ENCODE measurements around the gene TNS2. TPM values are rescaled to one million over a fixed set of nuclear protein-coding genes. Genes with fewer than 3 reads are reported as not detected.
A peak's percentile ranks its signal among the peaks of the same experiment; 100 is the strongest.

TNS2 gene
- total and polyA plus RNA-seq, 4 donors, result 130 to 412 (median 236) TPM

DNA sequence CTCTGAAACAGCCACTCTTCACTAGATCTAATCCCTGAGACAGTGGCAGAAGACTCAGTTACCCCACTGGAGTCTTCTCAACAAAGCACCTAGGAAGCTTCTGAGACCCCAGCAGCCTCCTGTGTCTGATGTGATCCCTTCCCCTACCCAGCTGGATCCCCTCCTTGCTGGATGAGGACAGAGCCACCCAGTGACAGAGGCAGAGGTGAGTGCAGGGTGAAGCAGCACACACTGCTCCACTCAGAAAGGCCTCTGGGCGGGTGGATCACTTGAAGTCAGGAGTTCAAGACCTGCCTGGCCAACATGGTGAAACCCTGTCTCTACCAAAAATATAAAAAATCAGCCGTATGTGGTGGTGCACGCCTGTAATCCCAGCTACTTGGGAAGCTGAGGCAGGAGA is 26.6 kb downstream of the TNS2 start:
- H3K4me3 ChIP-seq (ENCODE audit: low read length in 2 of 2), result no peak overlapping the region
- H3K27ac ChIP-seq (ENCODE audit: low read depth in 1 of 2, low read length in 2 of 2), result no peak overlapping the region
- WGBS, 2 donors, result 88 to 91% methylated on average over 3 of the region's 3 CpGs
- H3K9me3 ChIP-seq (ENCODE audit: control insufficient read depth, low read length), result no peaks in the 10 kb centered on the region
- peaks cover 2 to 6% of the 10 kb centered on the region in 2 donors for H3K4me1 ChIP-seq (ENCODE audit: control insufficient read depth in 1 of 2, insufficient read depth in 2 of 2, low read length in 2 of 2)
- peaks cover 0 to 3% of the 10 kb centered on the region in 2 donors for H3K36me3 ChIP-seq (ENCODE audit: control insufficient read depth in 1 of 2, insufficient read depth in 2 of 2, low read length in 1 of 2)
- DNase-seq (peak in 1 of 2 donors; percentile 26), ATAC-seq (ENCODE audit: low FRiP score) (no peak)
- no peaks in the 10 kb centered on the region for H3K27me3 ChIP-seq (ENCODE audit: control insufficient read depth in 1 of 2, insufficient read depth in 2 of 2, low read length in 1 of 2)
- intact Hi-C loops (cut with DNase I), result no loop called here

DNA sequence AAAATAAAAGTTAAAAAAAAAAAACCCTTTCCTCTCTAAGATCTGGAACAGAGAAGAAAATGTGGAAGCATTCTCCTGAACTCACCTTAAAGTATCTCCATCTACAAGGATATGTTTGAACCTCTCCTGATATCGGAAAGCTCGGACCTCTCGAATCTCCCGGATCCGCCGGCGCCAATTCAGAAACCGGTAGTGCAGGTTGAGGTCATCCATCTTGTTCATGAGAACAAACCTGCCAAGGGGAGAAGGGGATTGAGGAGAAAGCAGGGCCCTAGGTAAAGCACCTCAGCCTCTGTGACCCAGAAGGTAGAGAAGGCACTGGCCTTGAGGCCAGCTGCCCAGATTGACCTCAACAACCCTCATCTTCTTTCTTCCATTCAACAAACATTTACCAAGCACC is 27.2 kb downstream of the TNS2 start:
- H3K27me3 ChIP-seq (ENCODE audit: control insufficient read depth in 1 of 2, insufficient read depth in 2 of 2, low read length in 1 of 2), result no peaks in the 10 kb centered on the region
- ATAC-seq (ENCODE audit: low FRiP score) (no peak), DNase-seq (peak in 1 of 2 donors; percentile 33)
- no peak overlapping the region for H3K4me3 ChIP-seq (ENCODE audit: low read length in 2 of 2)
- H3K36me3 ChIP-seq (ENCODE audit: control insufficient read depth in 1 of 2, insufficient read depth in 2 of 2, low read length in 1 of 2), result peaks cover 0 to 3% of the 10 kb centered on the region in 2 donors
- no peaks in the 10 kb centered on the region for H3K9me3 ChIP-seq (ENCODE audit: control insufficient read depth, low read length)
- 93 to 96% methylated on average over 8 of the region's 8 CpGs for WGBS, 2 donors
- H3K27ac ChIP-seq (ENCODE audit: low read depth in 1 of 2, low read length in 2 of 2), result no peak overlapping the region
- peaks cover 2 to 6% of the 10 kb centered on the region in 2 donors for H3K4me1 ChIP-seq (ENCODE audit: control insufficient read depth in 1 of 2, insufficient read depth in 2 of 2, low read length in 2 of 2)
- intact Hi-C loops (cut with DNase I), result no loop called here

DNA sequence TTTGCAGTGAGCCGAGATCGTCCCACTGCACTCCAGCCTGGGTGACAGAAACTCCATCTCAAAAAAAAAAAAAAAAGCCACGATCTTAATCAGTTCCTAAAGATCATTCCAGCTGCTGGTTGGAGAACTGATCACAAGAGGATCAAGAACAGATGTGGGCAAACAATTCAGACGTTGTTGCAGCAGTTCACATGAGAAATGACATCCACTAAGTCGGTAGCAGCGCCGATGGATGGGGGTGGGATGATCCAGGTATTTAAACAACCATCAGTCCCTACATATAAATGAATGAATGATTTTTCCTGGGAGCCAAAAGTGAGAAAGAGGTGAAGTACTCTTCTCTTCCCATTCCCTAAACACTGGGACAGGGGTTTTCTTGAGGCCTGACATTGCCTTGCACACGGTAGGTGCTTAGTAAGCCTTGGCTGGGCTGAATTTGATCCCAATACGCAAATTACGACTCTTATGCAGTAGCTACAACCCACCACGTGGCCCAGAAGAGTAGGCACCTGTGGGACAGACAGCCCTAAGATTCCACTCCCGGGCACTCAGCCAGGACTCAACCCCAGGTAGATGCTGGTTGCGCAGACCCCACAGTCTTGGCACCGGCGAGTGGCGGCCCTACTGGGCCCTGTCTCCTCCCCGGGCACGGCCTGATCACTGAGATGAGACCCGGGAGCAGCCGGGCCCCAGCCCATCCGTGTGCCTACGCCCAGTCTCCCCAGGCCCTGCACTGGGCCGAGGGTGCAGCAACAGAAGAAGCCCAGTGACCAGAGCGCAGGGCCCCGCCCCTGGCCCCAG is 28.8 kb downstream of the TNS2 start:
- ATAC-seq (ENCODE audit: low FRiP score), result peak; percentile 1
- H3K4me1 ChIP-seq (ENCODE audit: control insufficient read depth in 1 of 2, insufficient read depth in 2 of 2, low read length in 2 of 2), result peaks cover 2% of the 10 kb centered on the region in 2 donors
- peak overlapping the region; percentile 79 to 92 for H3K4me3 ChIP-seq (ENCODE audit: low read length in 2 of 2)
- DNase-seq, result peak in 1 of 2 donors; percentile 44
- 11 to 12% methylated on average over 22 to 25 of the region's 25 CpGs for whole genome bisulfite sequencing, 2 donors
- H3K27me3 ChIP-seq (ENCODE audit: control insufficient read depth in 1 of 2, insufficient read depth in 2 of 2, low read length in 1 of 2), result no peaks in the 10 kb centered on the region
- H3K27ac ChIP-seq (ENCODE audit: low read depth in 1 of 2, low read length in 2 of 2), result peak overlapping the region; percentile 15 to 70
- peaks cover 0 to 3% of the 10 kb centered on the region in 2 donors for H3K36me3 ChIP-seq (ENCODE audit: control insufficient read depth in 1 of 2, insufficient read depth in 2 of 2, low read length in 1 of 2)
- H3K9me3 ChIP-seq (ENCODE audit: control insufficient read depth, low read length), result no peaks in the 10 kb centered on the region
- intact Hi-C loops (cut with DNase I), result loop anchor here in 1 of 2 donors (2.0 kb wide), 1 partner anchor 20 kb away; no protein-coding TSS in a partner anchor

DNA sequence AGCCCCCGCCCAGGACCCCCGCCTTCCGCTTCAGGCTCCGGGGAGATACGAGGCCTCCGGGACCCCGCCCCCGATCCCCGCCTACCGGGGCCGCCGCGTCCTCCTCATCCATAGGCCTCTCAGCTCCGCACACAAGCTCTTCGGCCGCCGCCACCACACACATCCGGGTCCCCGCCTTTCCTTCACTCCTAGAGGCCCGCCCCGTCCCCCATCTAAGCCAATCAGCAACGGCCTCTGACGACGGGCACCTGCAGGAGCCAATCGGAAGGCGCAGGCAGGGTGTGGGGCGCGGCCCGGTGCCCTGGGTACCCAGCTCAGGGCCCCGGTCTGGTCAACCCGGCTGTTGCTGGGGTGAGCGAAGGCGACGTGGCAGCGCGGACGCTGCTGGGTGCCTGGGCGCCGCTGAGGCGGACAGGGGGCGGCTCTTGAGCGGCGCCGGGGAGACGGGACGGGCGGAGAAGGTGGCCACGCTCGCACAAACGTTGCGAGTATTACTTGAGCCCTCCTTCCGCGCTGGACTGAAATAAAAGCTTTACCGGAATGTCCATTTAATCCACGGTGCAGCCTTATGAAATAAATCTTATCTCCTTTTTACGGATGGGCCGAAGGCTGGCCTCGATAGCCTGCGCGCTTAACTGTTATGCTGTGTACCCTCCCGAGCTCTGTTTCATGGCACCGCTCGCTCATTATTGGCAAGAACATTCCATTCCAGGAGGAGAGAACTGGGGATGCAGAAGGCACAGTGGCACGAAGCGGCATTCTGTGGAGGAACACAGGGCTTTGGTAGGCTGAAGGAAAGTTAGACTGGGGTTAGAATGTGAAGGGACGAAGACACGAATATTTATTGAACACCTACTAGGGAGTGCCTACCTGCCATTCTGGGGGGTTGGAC is 29.6 kb downstream of the TNS2 start, which contains the start of gene SPRYD3:
TSS of gene SPRYD3 (minus strand) at position 165 of the 892 bp plus-strand sequence. CDS start at position 108, 57 bp downstream.
- H3K27me3 ChIP-seq (ENCODE audit: control insufficient read depth in 1 of 2, insufficient read depth in 2 of 2, low read length in 1 of 2), result no peaks in the 10 kb centered on the region
- 1% methylated on average over 60 to 67 of the region's 67 CpGs for WGBS, 2 donors
- peak; percentile 98 to 99 for DNase-seq
- H3K4me1 ChIP-seq (ENCODE audit: control insufficient read depth in 1 of 2, insufficient read depth in 2 of 2, low read length in 2 of 2), result peaks cover 2% of the 10 kb centered on the region in 2 donors
- H3K27ac ChIP-seq (ENCODE audit: low read depth in 1 of 2, low read length in 2 of 2), result peak within 1 kb of the TSS; percentile 15 to 71
- H3K36me3 ChIP-seq (ENCODE audit: control insufficient read depth in 1 of 2, insufficient read depth in 2 of 2, low read length in 1 of 2), result peaks cover 0 to 3% of the 10 kb centered on the region in 2 donors
- ATAC-seq (ENCODE audit: low FRiP score), result peak; percentile 100
- intact Hi-C loops (cut with DNase I), result loop anchor here in 1 of 2 donors (2.0 kb wide), 1 partner anchor 19 kb away; no protein-coding TSS in a partner anchor
- H3K4me3 ChIP-seq (ENCODE audit: low read length in 2 of 2), result peak within 1 kb of the TSS; percentile 79 to 92
- no peaks in the 10 kb centered on the region for H3K9me3 ChIP-seq (ENCODE audit: control insufficient read depth, low read length)

DNA sequence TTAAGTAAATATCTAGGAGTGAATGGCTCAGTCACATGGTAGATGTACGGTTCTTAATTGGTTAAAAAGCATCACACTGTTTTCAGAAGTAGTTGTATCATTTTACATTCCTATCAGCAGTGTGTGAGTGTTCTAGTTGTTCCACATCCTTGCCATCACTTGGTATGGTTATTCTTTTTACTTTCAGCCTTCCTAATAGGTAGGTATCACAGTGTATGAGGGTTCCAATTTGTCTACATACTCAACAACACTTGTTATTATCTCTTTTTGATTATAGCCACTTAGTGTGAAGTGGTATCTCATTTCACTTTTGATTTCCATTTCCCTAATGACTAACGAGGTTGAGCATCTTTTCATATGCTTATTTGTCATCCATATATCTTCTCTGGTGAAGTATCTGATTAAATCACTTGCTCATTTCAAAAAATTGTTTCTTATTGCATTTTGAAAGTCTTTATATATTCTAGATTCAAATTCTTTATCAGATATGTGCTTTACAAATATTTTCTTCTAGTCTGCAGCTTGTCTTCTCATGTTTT is 32.8 kb downstream of the TNS2 start:
- DNase-seq (no peak), ATAC-seq (ENCODE audit: low FRiP score) (no peak)
- Histone ChIP-seq H3K9me3 (ENCODE audit: control insufficient read depth, low read length) (no peaks in the 10 kb centered on the region), H3K4me3 (ENCODE audit: low read length in 2 of 2) (no peak overlapping the region), H3K4me1 (ENCODE audit: control insufficient read depth in 1 of 2, insufficient read depth in 2 of 2, low read length in 2 of 2) (peaks cover 0 to 1% of the 10 kb centered on the region in 2 donors), H3K36me3 (ENCODE audit: control insufficient read depth in 1 of 2, insufficient read depth in 2 of 2, low read length in 1 of 2) (no peaks in the 10 kb centered on the region), H3K27ac (ENCODE audit: low read depth in 1 of 2, low read length in 2 of 2) (no peak overlapping the region), H3K27me3 (ENCODE audit: control insufficient read depth in 1 of 2, insufficient read depth in 2 of 2, low read length in 1 of 2) (no peaks in the 10 kb centered on the region)
- intact Hi-C loops (cut with DNase I), result no loop called here
- WGBS, 2 donors, result 79 to 83% methylated on average over 2 of the region's 2 CpGs

DNA sequence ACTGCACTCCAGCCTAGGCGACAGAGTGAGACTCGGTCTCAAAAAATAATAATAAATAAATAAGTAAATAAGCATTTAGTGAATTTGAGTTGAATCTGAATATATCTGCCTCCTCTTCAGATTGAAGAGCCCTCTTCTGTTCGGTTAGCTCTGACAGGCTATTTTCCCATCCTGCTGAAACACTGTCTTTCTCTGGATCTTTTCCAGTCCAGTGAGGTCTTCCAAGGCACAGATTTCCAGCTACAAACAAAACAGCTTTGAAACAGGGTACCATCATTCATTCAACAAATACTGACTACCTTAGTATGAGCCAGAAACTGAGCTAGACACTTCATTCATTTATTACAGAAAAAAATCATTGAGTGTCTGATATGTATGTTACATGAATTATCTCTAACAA is 36.5 kb downstream of the TNS2 start:
- intact Hi-C loops (cut with DNase I), result no loop called here
- WGBS, 2 donors, result 91 to 97% methylated on average over 3 of the region's 3 CpGs
- no peak overlapping the region for H3K27ac ChIP-seq (ENCODE audit: low read depth in 1 of 2, low read length in 2 of 2)

DNA sequence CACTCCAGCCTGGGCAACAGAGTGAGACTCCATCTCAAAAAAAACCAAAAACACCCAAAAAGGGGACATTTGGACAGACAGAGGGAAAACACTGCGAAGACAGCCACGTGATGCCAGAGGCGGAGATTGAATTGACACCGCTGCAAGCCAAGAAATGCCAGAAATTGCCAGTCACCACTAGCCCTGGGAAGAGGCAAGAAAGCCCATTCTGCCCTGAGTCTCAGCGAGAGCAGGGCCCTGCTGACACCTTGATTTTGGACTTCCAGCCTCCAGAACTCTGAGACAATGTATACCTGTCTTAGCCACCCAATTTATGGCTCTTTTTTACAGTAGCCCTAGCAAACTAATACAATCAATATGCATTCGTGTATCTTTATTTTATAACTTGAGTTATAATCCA is 40.2 kb downstream of the TNS2 start:
- no peak for ATAC-seq (ENCODE audit: low FRiP score)
- DNase-seq, result no peak
- 96 to 98% methylated on average over 6 of the region's 6 CpGs for WGBS, 2 donors
- H3K27me3 ChIP-seq (ENCODE audit: control insufficient read depth in 1 of 2, insufficient read depth in 2 of 2, low read length in 1 of 2), result no peaks in the 10 kb centered on the region
- no peaks in the 10 kb centered on the region for H3K9me3 ChIP-seq (ENCODE audit: control insufficient read depth, low read length)
- H3K36me3 ChIP-seq (ENCODE audit: control insufficient read depth in 1 of 2, insufficient read depth in 2 of 2, low read length in 1 of 2), result no peaks in the 10 kb centered on the region
- H3K4me3 ChIP-seq (ENCODE audit: low read length in 2 of 2), result no peak overlapping the region
- intact Hi-C loops (cut with DNase I), result no loop called here
- H3K4me1 ChIP-seq (ENCODE audit: control insufficient read depth in 1 of 2, insufficient read depth in 2 of 2, low read length in 2 of 2), result no peaks in the 10 kb centered on the region
- H3K27ac ChIP-seq (ENCODE audit: low read depth in 1 of 2, low read length in 2 of 2), result no peak overlapping the region

More for the DNA sequence above, 36.5 kb downstream of the TNS2 start:
- no peak for DNase-seq
- no peaks in the 10 kb centered on the region for H3K4me1 ChIP-seq (ENCODE audit: control insufficient read depth in 1 of 2, insufficient read depth in 2 of 2, low read length in 2 of 2)
- no peaks in the 10 kb centered on the region for H3K27me3 ChIP-seq (ENCODE audit: control insufficient read depth in 1 of 2, insufficient read depth in 2 of 2, low read length in 1 of 2)
- no peaks in the 10 kb centered on the region for H3K9me3 ChIP-seq (ENCODE audit: control insufficient read depth, low read length)
- H3K4me3 ChIP-seq (ENCODE audit: low read length in 2 of 2), result no peak overlapping the region
- ATAC-seq (ENCODE audit: low FRiP score), result no peak
- H3K36me3 ChIP-seq (ENCODE audit: control insufficient read depth in 1 of 2, insufficient read depth in 2 of 2, low read length in 1 of 2), result no peaks in the 10 kb centered on the region

DNA sequence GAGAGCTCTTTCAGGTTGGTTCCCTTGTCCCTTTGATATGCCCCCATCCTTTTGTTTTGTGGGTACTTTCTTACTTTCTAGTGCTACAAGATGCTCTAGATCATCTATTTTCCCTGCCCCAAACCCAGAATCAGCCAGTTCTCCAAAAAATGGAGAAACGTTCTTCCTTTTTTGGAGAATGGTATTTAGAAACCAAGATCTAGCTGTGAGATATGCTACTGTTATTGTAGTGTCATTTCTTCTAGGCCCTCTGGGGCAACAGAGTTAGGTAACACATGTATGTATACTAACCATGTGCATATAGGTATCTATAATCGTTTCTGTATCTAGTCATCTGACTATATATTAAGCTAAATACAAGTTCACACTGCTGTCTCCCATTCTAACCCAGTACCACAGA is 40.7 kb downstream of the TNS2 start:
- 68 to 78% methylated on average over 2 of the region's 2 CpGs for WGBS, 2 donors
- no peak for ATAC-seq (ENCODE audit: low FRiP score)
- intact Hi-C loops (cut with DNase I), result no loop called here
- Histone ChIP-seq H3K36me3 (ENCODE audit: control insufficient read depth in 1 of 2, insufficient read depth in 2 of 2, low read length in 1 of 2) (no peaks in the 10 kb centered on the region), H3K27me3 (ENCODE audit: control insufficient read depth in 1 of 2, insufficient read depth in 2 of 2, low read length in 1 of 2) (no peaks in the 10 kb centered on the region), H3K27ac (ENCODE audit: low read depth in 1 of 2, low read length in 2 of 2) (no peak overlapping the region), H3K9me3 (ENCODE audit: control insufficient read depth, low read length) (no peaks in the 10 kb centered on the region), H3K4me1 (ENCODE audit: control insufficient read depth in 1 of 2, insufficient read depth in 2 of 2, low read length in 2 of 2) (no peaks in the 10 kb centered on the region), H3K4me3 (ENCODE audit: low read length in 2 of 2) (no peak overlapping the region)
- DNase-seq, result no peak

All from aorta (tissue), 5 donors.